Stimulated activated CD8-positive, alpha-beta memory T cell treated with anti-CD3 and anti-CD28 coated beads, Interleukin-12 subunit alpha, Interleukin-12 subunit beta, amount 100 ng/mL, for 24 hours (primary cell): ENCODE data around the gene SIAH3.

Experiments
- DNase-seq: peaks from one replicate; pipeline ENCODE4 v3.0.0-alpha.2; 2020; ENCODE audit errors: extremely low read depth

SIAH3 gene

GRCh38 chr13:45742985-45743384 is 108.6 kb downstream of the SIAH3 start:
- DNase-seq = no peak

GRCh38 chr13:45737571-45738017 is 114.0 kb downstream of the SIAH3 start:
- no peak for DNase-seq

- DNase-seq = no peak
Measured at GRCh38 chr13:45733361-45733760, 118.2 kb downstream of the SIAH3 start.

GRCh38 chr13:45732916-45733315 is 118.6 kb downstream of the SIAH3 start:
- DNase-seq = no peak

GRCh38 chr13:45731455-45731854 is 120.1 kb downstream of the SIAH3 start:
- DNase-seq = no peak

GRCh38 chr13:45728759-45729158 is 122.8 kb downstream of the SIAH3 start:
- no peak for DNase-seq
